Ammon's horn (tissue), 1 donor: ENCODE results near the gene SMOC2.

Experiments used
- DNase-seq: peaks from one replicate; pipeline ENCODE4 v3.0.0-alpha.2; 2016; ENCODE audit warnings: low spot score

SMOC2 gene

DNA sequence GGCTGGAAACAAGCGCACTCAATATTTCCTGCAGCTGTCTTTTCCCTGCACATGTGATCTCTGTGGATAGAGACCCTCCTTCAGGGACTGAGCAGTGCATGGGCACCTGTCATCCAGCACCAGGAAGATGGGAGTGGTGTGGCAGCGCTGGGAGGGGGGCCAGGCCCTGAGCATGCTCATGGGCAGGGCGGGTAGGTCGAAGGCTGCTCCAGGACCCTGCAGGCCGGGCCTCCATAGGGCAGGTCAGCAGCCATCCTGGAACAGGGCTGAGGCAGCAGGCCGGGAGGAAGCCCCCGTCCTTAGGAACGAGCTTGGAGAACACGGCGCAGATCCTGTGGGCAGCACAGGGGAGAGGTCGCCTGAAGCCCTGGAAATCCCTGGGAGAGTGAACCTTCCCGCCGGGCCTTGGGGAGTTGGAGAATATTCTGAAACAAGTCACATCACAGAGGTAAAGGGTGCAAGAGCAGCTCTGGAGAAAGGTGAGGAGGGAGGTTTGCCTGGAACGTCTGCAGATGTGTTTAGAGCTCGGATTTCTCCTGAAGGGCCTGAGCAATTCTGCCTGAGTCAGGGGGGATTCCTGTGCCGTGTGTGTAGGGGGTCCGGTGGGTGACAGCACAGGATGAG is 133.2 kb downstream of the SMOC2 start:
- DNase-seq: no peak

GRCh38 chr6:168574699-168575195 is 133.8 kb downstream of the SMOC2 start:
- no peak for DNase-seq

GRCh38 chr6:168575346-168576098 is 134.5 kb downstream of the SMOC2 start:
- no peak for DNase-seq

DNA sequence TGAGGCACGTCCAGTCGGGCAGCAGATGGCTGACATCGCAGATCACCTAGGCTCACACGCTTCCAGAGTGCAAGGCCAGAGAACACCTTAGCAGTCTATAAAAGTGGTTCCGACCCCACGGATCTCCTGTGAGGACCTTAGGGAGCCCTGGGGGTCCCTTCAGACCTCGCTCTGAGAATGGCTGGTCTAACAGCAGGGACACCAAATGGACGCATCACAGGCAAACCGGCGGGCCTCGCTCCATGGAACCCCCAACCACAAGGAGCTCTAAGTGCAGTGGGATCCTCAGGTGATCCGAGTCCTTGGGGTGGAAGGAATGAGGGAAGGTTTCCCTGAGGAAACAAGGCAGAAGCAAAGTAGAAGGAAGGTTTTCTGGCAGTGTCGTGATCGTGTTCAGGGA is 135.4 kb downstream of the SMOC2 start:
- DNase-seq: no peak

DNA sequence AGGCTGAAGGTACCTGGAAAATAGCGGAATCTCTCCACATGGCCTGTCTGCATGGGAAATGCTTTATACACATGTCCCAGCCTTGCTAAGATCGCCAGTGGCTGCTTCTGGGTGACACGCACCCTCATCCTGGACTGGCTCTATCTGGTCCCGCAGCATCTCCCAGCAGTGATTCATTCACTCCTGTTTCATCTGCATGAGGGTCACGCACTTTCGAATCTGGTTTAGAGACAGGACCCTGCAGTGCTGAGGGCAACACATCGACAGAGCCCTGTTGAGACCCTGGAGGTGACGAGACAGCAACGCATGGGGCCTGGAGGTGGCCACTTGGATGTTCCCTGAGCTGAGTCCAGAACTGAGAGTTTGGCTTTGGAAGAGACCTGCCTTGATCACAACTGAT is 136.5 kb downstream of the SMOC2 start:
- no peak for DNase-seq

DNA sequence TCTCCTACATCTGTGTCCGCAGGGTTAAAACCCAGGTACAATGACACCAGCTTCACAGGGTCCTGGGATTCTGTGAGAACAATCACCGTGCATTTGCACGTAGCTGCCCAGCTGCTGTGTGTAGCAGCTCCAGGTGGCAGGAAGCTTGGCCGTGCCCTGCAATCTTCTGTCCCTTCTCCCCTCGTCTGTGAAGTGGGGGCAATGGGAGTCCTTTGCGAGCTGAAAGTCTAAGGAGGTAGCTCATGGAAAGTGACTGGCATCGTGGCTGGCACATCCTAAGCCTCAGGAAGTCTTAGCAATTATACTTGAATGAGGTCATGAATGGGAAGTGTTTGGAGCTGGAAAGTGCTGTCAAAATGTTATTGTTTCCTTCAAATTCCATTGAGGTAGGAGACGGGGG is 137.1 kb downstream of the SMOC2 start:
- no peak for DNase-seq

DNA sequence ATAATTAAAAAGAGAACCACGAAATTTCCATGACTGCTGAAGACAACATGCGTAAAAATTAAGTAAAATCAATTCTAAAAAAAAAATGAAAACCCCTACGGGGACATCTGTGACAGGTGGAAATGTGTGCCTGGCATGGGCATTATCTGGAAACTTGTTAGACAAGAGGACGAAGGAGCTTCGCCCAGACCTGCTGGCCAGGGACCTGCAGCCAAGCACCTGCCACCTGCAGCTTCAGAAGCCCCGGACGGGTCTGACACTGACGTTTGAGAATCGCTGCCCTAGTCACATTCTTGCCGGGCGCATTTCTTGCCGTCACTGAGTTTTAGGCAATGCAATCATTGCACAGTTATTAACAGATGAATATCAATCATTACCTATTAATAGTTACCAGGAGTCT is 140.3 kb downstream of the SMOC2 start:
- DNase-seq: no peak

GRCh38 chr6:168581706-168582105 is 140.7 kb downstream of the SMOC2 start:
- DNase-seq: no peak

DNA sequence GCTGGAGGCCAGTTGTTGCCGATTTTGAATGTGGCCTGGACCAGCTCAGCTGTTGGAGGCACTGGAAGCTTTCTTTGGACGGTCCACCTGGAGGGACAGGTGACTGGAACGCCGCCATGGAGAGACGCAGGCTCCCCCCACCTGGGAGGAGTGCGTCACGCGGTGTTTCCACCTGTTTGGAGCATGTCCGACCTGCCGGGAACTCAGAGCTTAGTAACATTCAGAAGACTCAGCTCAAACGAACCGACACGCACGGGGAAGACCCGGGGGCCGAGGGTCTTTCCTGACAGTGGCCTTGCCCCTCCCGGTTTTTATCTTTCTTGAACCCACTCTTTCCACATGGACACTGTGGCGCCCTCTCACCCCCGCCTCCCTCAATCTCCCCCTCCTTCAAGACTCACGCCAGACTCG is 141.6 kb downstream of the SMOC2 start:
- no peak for DNase-seq

- DNase-seq: no peak
Observed at GRCh38 chr6:168583126-168583525, 142.1 kb downstream of the SMOC2 start.

GRCh38 chr6:168583821-168584220 is 142.8 kb downstream of the SMOC2 start:
- no peak for DNase-seq

- no peak for DNase-seq
Observed at GRCh38 chr6:168584249-168584648, 143.3 kb downstream of the SMOC2 start.

- DNase-seq: no peak
Observed at GRCh38 chr6:168584671-168585070, 143.7 kb downstream of the SMOC2 start.

- DNase-seq: no peak
Observed at GRCh38 chr6:168585441-168585840, 144.5 kb downstream of the SMOC2 start.

- DNase-seq: no peak
Observed at GRCh38 chr6:168589275-168589674, 148.3 kb downstream of the SMOC2 start.

DNA sequence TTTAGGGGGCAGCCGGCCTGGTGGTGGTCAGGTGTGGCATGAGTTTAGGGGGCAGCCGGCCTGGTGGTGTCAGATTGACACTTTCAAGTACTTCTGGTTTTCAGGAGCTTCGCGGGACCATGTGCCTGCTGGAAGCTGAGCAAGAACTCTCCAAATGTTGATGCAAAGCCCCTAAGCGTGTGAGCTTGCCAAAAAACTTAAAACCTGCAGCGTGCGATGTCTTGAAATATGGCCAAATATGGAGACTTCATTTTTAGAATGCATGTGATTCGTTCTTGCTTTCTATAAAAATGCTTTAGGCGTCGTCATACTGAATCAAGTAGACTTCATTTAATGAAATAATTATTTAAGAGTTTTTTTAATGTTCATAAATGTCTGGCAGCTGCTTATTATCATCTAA is 149.4 kb downstream of the SMOC2 start:
- DNase-seq: no peak

DNA sequence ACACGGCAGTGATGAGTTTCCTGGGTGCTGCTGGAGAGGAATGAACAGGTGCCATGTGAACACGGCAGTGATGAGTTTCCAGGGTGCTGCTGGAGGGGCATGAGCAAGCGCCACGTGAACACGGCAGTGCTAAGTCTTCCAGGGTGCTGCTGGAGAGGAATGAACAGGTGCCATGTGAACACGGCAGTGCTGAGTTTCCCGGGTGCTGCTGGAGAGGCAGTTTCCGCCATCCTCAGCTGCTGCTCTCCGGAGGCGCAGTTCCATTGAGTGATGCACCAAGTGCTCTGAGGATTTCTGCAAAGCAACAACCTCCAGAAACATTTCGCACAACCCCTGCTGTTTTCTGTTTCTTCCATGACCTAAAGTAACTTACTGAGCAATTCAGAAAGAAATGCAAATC is 155.4 kb downstream of the SMOC2 start:
- DNase-seq: peak; percentile 39

- DNase-seq: no peak
Observed at GRCh38 chr6:168597471-168597875, 156.5 kb downstream of the SMOC2 start.

DNA sequence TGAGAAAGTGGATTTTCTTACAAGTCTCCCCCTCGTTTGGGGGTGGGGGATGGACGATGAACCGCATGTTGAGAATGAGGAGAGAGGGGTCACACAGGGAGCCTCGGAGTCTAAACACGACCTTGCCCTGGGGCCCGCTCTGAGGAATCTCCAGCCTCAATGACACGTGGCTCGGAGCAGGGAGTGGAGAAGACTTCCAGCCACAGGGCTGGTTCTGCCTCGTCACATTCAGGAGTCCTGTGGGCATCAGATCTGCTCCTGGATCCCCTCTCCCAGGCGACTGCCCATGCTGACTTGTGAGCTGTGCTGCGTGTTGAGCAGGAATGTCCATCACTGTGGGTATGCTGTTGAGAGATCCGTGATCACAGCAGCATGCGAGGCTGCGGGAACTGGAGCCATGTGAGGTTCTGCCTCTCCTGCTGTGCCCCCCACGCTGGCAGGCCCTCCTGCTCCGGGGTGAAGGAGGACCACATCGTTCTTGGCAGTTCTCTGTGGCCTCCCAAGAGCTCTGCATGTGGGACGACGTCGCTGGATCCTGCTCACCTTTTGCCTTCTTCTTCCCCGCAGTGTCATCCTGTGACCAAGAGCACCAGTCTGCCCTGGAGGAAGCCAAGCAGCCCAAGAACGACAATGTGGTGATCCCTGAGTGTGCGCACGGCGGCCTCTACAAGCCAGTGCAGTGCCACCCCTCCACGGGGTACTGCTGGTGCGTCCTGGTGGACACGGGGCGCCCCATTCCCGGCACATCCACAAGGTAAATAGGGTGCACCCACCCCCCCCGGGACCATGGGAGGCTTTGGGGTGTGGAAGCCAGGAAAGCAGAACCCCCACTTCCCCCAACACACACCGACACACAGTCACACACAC is 157.5 kb downstream of the SMOC2 start:
- DNase-seq: no peak

DNA sequence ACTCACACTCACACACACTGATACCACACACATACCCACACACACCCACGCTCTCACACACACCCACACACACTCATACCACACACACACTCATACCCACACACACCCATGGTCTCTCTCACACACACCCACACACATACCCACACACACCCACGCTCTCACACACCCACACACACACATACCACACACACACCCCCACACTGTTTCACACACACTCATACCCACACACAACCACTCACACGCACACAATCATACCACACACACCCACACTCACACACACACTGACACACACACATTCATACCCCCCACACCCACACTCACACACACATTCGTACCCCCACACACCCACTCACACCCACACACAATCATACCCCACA is 158.1 kb downstream of the SMOC2 start:
- DNase-seq: no peak

DNA sequence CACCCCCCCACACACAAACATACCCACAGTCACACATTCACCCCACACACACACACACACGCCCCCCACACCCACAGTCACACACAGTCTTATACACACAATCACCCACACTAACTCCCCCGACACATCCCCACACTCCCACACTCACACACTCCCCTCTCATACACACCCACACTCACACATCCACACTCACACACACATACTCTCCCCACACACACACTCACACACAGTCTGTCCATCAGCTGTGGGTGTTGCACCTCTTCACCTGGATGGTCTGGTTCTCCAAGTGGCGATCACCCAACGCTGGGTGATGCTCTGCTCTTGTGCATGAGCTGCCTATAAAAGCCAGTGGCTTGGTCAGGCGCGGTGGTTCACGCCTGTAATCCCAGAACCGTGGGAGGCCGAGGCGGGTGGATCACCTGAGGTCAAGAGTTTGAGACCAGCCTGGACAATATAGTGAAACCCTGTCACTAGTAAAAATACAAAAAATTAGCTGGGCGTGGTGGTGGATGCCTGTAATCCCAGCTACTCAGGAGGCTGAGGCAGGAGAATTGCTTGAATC is 158.9 kb downstream of the SMOC2 start:
- DNase-seq: no peak

GRCh38 chr6:168600381-168600780 is 159.4 kb downstream of the SMOC2 start:
- DNase-seq: no peak
